HG03159 (cell line): ENCODE data around the gene HHEX.
A peak's percentile ranks its signal among the peaks of the same experiment; 100 is the strongest.
"Not testable (repeated sequence)": the region's sequence is repeated elsewhere in the genome, so short reads cannot be mapped to it uniquely, and the experiment has no call there.

Source experiments
- ATAC-seq: cut with Tn5 transposase; IDR thresholded peaks from one replicate; pipeline ENCODE4 v1.9.1; 2021; ENCODE audit warnings: mild to moderate bottlenecking, moderate library complexity; ENCODE audit not compliant: unreplicated experiment

The HHEX gene

GRCh38 chr10:92732958-92733357 lies 43.2 kb downstream of the HHEX start:
- no peak for ATAC-seq

- ATAC-seq = no peak
Observed at GRCh38 chr10:92734301-92734700, 44.5 kb downstream of the HHEX start.

GRCh38 chr10:92735938-92736337 lies 46.2 kb downstream of the HHEX start:
- no peak for ATAC-seq

- no peak for ATAC-seq
Observed at GRCh38 chr10:92737484-92737883, 47.7 kb downstream of the HHEX start.

DNA sequence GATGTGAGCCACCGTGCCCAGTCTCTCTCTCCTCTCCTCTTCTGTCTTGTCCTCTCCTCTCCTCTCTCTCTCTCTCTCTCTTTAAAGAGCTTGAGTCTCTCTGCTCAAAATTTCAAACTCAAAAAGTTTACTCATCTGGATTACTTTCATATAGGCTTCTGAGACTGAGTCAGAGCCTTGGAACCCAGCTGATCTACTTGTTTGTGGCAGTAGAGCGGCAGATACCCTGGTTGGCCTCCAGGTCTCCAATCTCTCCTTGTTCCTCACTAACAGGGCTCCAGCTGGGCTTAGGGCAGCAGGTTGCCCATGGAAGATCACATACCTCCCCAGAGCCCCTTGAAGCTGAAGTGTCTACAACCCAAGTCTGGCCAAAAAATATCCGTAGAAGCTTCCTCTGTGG lies 51.0 kb downstream of the HHEX start:
- no peak for ATAC-seq

DNA sequence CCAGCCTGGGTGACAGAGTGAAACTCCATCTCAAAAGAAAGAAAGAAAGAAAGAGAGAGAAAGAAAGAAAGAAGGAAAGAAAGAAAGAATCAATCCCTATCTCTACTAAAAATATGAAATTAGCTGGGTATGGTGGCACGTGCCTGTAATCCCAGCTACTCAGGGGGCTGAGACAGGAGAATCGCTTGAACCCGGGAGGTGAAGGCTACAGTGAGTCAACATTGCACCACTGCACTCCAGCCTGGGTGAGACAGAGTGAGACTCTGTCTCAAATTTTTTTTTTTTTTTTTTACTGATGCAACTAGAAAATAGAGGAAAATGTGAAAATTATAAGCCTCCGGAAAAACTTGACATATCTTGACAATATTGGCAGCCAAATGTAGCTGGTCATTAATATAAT lies 52.0 kb downstream of the HHEX start:
- ATAC-seq = not testable (repeated sequence)

GRCh38 chr10:92742331-92743228 lies 52.8 kb downstream of the HHEX start:
- ATAC-seq = peak; percentile 97
